ENCODE results near the gene ICAM1. TPM values are rescaled to one million over a fixed set of nuclear protein-coding genes. Genes with fewer than 3 reads are reported as not detected.

ICAM1 gene
- total and polyA plus RNA-seq, 2 donors from 2014 or later: 16.3 to 50.3 TPM

DNA sequence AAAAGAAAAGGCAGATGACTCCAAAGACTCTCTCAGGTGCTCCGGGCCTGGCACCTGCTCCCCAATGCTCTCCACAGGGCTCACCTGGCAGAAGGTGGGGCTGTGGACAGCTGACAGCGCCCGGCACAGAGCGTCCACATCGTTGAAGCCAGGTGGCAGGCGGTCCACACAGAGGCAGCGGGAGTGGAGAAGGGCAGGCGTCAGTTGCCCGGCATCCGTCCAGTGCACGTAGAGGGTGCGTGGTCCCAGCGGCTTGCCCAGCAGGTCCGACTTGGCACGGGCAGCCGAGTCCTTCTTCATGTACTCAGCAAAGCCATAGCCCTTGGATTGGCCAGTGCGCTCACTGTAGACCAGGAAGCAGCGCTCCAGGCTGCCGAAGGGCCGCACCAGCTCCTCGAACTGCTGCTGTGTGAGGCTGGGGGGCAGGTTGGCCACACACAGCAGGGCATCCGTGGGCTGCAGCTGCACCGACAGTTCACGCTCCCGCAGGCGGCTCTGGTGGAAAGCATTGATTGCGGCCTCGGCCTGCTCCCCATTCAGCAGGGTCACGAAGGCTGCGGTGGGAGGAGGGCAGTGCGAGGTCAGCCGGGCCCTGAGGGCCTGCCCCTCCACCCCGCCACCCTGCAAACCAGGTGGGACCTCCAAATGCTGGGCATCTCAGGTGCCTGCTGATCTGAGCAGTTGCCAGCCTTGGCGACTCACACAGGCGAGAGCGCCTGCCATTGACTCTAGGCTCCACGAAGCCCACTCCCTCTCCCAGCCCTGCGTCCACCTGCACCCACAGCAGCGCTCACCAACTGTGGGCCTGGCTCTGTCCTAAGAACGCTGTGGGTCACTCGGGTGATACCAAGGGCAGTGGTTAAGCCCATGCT, 57.9 kb downstream of the ICAM1 start:
- TF ChIP-seq, protein P1, sequence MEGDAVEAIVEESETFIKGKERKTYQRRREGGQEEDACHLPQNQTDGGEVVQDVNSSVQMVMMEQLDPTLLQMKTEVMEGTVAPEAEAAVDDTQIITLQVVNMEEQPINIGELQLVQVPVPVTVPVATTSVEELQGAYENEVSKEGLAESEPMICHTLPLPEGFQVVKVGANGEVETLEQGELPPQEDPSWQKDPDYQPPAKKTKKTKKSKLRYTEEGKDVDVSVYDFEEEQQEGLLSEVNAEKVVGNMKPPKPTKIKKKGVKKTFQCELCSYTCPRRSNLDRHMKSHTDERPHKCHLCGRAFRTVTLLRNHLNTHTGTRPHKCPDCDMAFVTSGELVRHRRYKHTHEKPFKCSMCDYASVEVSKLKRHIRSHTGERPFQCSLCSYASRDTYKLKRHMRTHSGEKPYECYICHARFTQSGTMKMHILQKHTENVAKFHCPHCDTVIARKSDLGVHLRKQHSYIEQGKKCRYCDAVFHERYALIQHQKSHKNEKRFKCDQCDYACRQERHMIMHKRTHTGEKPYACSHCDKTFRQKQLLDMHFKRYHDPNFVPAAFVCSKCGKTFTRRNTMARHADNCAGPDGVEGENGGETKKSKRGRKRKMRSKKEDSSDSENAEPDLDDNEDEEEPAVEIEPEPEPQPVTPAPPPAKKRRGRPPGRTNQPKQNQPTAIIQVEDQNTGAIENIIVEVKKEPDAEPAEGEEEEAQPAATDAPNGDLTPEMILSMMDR (IDR thresholded peaks at IDR 0.05; ENCODE audit: borderline replicate concordance, extremely low read depth, insufficient read depth): no peak
- no peak overlapping the region for H3K4me3 ChIP-seq (ENCODE audit: low read length in 3 of 3)
- peaks cover 0 to 12% (median 6%) of the 10 kb centered on the region in 3 donors for H3K4me1 ChIP-seq (ENCODE audit: control insufficient read depth in 2 of 3, insufficient read depth in 2 of 3, low read depth in 1 of 3, low read length in 3 of 3)
- intact Hi-C loops (cut with DNase I): no loop called here
- no peaks in the 10 kb centered on the region for H3K27me3 ChIP-seq (ENCODE audit: control insufficient read depth, insufficient read depth, low read length)
- no peak overlapping the region for H3K9ac ChIP-seq (ENCODE audit: low read length in 3 of 3)
- no peak for FAIRE-seq
- no peaks in the 10 kb centered on the region for H3K9me3 ChIP-seq (ENCODE audit: control insufficient read depth in 2 of 3, insufficient read depth in 1 of 3, low read length in 3 of 3)
- H3K27ac ChIP-seq (ENCODE audit: low read depth in 2 of 2, low read length in 2 of 2): no peak overlapping the region
- peaks cover 4 to 23% (median 14%) of the 10 kb centered on the region in 3 donors for H3K36me3 ChIP-seq (ENCODE audit: control insufficient read depth in 2 of 3, insufficient read depth in 3 of 3, low read length in 3 of 3)
- DNase-seq: no peak

- TF ChIP-seq, protein P1 (IDR thresholded peaks at IDR 0.05; ENCODE audit: borderline replicate concordance, extremely low read depth, insufficient read depth): no peak
- FAIRE-seq (no peak), DNase-seq (no peak)
- no peak overlapping the region for H3K9ac ChIP-seq (ENCODE audit: low read length in 3 of 3)
- H3K4me3 ChIP-seq (ENCODE audit: low read length in 3 of 3): no peak overlapping the region
- intact Hi-C loops (cut with DNase I): no loop called here
- H3K9me3 ChIP-seq (ENCODE audit: control insufficient read depth in 2 of 3, insufficient read depth in 1 of 3, low read length in 3 of 3): no peaks in the 10 kb centered on the region
- H3K27ac ChIP-seq (ENCODE audit: low read depth in 2 of 2, low read length in 2 of 2): no peak overlapping the region
- H3K27me3 ChIP-seq (ENCODE audit: control insufficient read depth, insufficient read depth, low read length): no peaks in the 10 kb centered on the region
- peaks cover 4 to 23% (median 14%) of the 10 kb centered on the region in 3 donors for H3K36me3 ChIP-seq (ENCODE audit: control insufficient read depth in 2 of 3, insufficient read depth in 3 of 3, low read length in 3 of 3)
- peaks cover 0 to 19% (median 6%) of the 10 kb centered on the region in 3 donors for H3K4me1 ChIP-seq (ENCODE audit: control insufficient read depth in 2 of 3, insufficient read depth in 2 of 3, low read depth in 1 of 3, low read length in 3 of 3)
Observed at GRCh38 chr19:10329555-10329954, 58.6 kb downstream of the ICAM1 start.

DNA sequence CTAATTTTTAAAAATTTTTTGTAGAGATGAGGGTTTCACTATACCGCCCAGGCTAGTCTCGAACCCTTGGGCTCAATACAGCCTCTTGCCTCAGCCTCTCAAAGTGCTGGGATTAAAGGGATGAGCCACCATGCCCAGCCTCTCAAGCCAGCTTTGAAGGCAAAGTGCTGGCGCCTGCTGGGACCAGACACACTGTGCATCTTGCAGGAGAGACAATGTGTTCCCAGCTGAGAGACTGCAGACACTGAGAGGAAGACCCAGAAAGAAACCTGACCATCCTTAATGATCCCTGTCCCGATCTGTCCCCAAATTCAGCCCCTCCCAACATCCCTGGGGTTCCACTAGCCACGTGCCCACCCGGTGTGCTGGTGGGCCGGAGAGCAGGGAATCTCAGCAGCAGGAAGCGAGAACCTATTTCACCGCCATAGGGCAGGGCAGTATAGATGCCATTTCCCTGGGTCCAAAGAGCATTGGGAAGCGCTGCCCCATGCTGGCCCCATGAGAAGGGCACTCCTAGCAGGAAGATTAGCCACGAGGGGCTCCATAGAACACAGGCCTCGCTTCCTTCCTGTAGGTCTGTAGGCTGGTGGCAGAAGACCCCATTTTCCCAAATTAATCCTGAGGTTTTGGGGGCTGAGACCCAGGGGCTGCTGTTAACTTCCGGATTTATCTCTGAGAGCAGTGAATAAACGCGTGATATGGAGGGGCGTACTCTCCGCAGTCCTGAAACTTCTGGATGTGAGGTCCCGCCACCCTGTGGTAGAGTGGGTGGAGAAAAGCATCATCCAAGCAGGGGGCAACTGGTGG, 61.4 kb downstream of the ICAM1 start:
- Histone ChIP-seq H3K4me1 (ENCODE audit: control insufficient read depth in 2 of 3, insufficient read depth in 2 of 3, low read depth in 1 of 3, low read length in 3 of 3) (peaks cover 0 to 21% (median 6%) of the 10 kb centered on the region in 3 donors), H3K27me3 (ENCODE audit: control insufficient read depth, insufficient read depth, low read length) (no peaks in the 10 kb centered on the region), H3K4me3 (ENCODE audit: low read length in 3 of 3) (peak overlapping the region; percentile 71 to 98 (median 86)), H3K36me3 (ENCODE audit: control insufficient read depth in 2 of 3, insufficient read depth in 3 of 3, low read length in 3 of 3) (peaks cover 4 to 18% (median 11%) of the 10 kb centered on the region in 3 donors), H3K9me3 (ENCODE audit: control insufficient read depth in 2 of 3, insufficient read depth in 1 of 3, low read length in 3 of 3) (no peaks in the 10 kb centered on the region), H3K9ac (ENCODE audit: low read length in 3 of 3) (peak overlapping the region; percentile 0 to 76 (median 61)), H3K27ac (ENCODE audit: low read depth in 2 of 2, low read length in 2 of 2) (peak overlapping the region; percentile 80 to 86)
- FAIRE-seq (no peak), DNase-seq (peak in 1 of 5 donors; percentile 57)
- intact Hi-C loops (cut with DNase I): no loop called here
- TF ChIP-seq, protein P1 (IDR thresholded peaks at IDR 0.05; ENCODE audit: borderline replicate concordance, extremely low read depth, insufficient read depth): no peak
